ENCODE results near the gene DAAM2.

GRCh38 chr6:39851331-39851730 is 59.2 kb downstream of the DAAM2 start:
- TF ChIP-seq POLR2A (IDR thresholded peaks at IDR 0.05) (no peak), POLR2AphosphoS5 (IDR thresholded peaks at IDR 0.05) (no peak)

Measured in breast epithelium (tissue), 3 donors.